Gastrocnemius medialis (tissue), 4 donors: ENCODE data around the gene PGM2L1.
"Not testable (repeated sequence)": the region's sequence is repeated elsewhere in the genome, so short reads cannot be mapped to it uniquely, and the experiment has no call there.

ENCODE experiments used
- POLR2A ChIP-seq, 2 donors: fragments of 450-650 bp; IDR thresholded peaks; one replicate each; pipeline ENCODE4 v1.6.1; 2017; ENCODE audit warnings: antibody characterized with exemption in 2 of 2, mild to moderate bottlenecking in 2 of 2, moderate library complexity in 2 of 2
- TF ChIP-seq, protein P1 (sequence below), 5 experiments: fragments of 450-650 bp in 3 of 5; fragments of 200-600 bp in 2 of 5; sonication (generic) in 2 of 5; IDR thresholded peaks in 4 of 5; conservative IDR thresholded peaks in 1 of 5; 1 replicate in 4 of 5; 2 replicates in 1 of 5; pipeline ENCODE4 v1.5.1; 2016 to 2019; ENCODE audit warnings: antibody characterized with exemption in 5 of 5, mild to moderate bottlenecking in 3 of 5, moderate library complexity in 3 of 5

DNA sequence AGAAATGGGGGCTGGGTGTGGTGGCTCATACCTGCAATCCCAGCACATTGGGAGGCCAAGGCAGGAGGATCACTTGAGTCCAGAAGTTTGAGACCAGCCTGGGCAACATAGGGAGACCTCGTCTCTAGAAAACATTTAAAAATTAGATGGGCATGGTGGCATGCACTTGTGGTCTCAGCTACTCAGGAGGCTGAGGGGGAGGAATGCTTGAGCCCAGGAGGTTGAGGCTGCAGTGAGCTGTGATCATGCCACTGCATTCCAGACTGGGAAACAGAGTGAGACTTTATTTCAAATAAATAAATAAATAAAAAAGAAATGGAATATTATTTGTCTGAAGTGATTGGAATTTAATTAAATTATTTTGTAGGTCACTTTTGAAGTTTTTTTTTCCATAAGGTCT lies 18.7 kb upstream of the PGM2L1 start:
- TF ChIP-seq, protein P1, sequence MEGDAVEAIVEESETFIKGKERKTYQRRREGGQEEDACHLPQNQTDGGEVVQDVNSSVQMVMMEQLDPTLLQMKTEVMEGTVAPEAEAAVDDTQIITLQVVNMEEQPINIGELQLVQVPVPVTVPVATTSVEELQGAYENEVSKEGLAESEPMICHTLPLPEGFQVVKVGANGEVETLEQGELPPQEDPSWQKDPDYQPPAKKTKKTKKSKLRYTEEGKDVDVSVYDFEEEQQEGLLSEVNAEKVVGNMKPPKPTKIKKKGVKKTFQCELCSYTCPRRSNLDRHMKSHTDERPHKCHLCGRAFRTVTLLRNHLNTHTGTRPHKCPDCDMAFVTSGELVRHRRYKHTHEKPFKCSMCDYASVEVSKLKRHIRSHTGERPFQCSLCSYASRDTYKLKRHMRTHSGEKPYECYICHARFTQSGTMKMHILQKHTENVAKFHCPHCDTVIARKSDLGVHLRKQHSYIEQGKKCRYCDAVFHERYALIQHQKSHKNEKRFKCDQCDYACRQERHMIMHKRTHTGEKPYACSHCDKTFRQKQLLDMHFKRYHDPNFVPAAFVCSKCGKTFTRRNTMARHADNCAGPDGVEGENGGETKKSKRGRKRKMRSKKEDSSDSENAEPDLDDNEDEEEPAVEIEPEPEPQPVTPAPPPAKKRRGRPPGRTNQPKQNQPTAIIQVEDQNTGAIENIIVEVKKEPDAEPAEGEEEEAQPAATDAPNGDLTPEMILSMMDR (IDR thresholded peaks at IDR 0.05 in 4 of 5, conservative IDR thresholded peaks at IDR 0.05 in 1 of 5), result not testable (repeated sequence)
- not testable (repeated sequence) for TF ChIP-seq POLR2A (IDR thresholded peaks at IDR 0.05)
